ENCODE results near the gene MCC. TPM values are rescaled to one million over a fixed set of nuclear protein-coding genes. Genes with fewer than 3 reads are reported as not detected.

Gene MCC
- total and polyA plus RNA-seq, 4 donors = 1.6 to 38.6 (median 11.2) TPM

- ATAC-seq (ENCODE audit: insufficient read depth, low FRiP score) (peak; percentile 35), DNase-seq (peak in 2 of 3 donors; percentile 62 to 71)
- peak overlapping the region in 1 of 2 donors; percentile 42 for H3K9ac ChIP-seq (ENCODE audit: insufficient read depth in 1 of 2, low read length in 2 of 2)
- peaks cover 0 to 8% (median 0%) of the 10 kb centered on the region in 5 donors for H3K4me1 ChIP-seq (ENCODE audit: control insufficient read depth in 5 of 5, insufficient read depth in 5 of 5, low read length in 5 of 5)
- no peaks in the 10 kb centered on the region for H3K9me3 ChIP-seq (ENCODE audit: control insufficient read depth in 4 of 4, insufficient read depth in 3 of 4, low read length in 3 of 4)
- H3K27me3 ChIP-seq (ENCODE audit: control insufficient read depth in 3 of 3, insufficient read depth in 3 of 3, low read length in 2 of 3) = no peaks in the 10 kb centered on the region
- 4 to 6% methylated on average over 4 of the region's 4 CpGs for WGBS, 2 donors
- H3K27ac ChIP-seq (ENCODE audit: low read depth in 1 of 2, low read length in 1 of 2) = no peak overlapping the region
- H3K36me3 ChIP-seq (ENCODE audit: control insufficient read depth in 4 of 4, insufficient read depth in 4 of 4, low read length in 4 of 4) = no peaks in the 10 kb centered on the region
- TF ChIP-seq CTCF (IDR thresholded peaks at IDR 0.05; ENCODE audit: control extremely low read depth, extremely low read depth) = peak; percentile 11
- no peak overlapping the region for H3K4me3 ChIP-seq
Measured at GRCh38 chr5:113330533-113331208, 157.6 kb downstream of the MCC start.

DNA sequence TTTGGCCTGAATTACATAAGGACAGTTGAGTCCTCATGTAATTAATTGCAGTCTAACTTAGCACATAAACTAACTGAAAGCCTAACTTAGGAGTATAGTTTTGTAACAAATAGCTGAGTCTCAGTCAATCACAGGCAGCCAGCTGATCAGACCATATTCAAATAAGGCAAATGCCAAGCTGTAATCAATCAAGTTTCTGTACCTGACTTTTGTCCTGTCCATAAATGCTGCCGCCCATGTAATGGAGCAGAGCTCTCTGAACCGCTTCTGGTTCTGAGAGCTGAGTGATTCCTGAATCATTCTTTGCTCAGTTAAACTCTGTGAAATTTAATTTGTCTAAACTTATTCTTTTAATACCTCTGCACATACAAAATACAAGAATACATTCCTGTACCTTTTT is 158.3 kb downstream of the MCC start:
- Histone ChIP-seq H3K4me1 (ENCODE audit: control insufficient read depth in 5 of 5, insufficient read depth in 5 of 5, low read length in 5 of 5) (peaks cover 0 to 8% (median 0%) of the 10 kb centered on the region in 5 donors), H3K4me3 (no peak overlapping the region), H3K27ac (ENCODE audit: low read depth in 1 of 2, low read length in 1 of 2) (no peak overlapping the region), H3K9ac (ENCODE audit: insufficient read depth in 1 of 2, low read length in 2 of 2) (no peak overlapping the region), H3K36me3 (ENCODE audit: control insufficient read depth in 4 of 4, insufficient read depth in 4 of 4, low read length in 4 of 4) (no peaks in the 10 kb centered on the region), H3K9me3 (ENCODE audit: control insufficient read depth in 4 of 4, insufficient read depth in 3 of 4, low read length in 3 of 4) (no peaks in the 10 kb centered on the region), H3K27me3 (ENCODE audit: control insufficient read depth in 3 of 3, insufficient read depth in 3 of 3, low read length in 2 of 3) (no peaks in the 10 kb centered on the region)
- ATAC-seq (ENCODE audit: insufficient read depth, low FRiP score) (no peak), DNase-seq (no peak)
- WGBS, 2 donors = 58 to 64% methylated on average over 2 of the region's 2 CpGs
- TF ChIP-seq CTCF (IDR thresholded peaks at IDR 0.05; ENCODE audit: control extremely low read depth, extremely low read depth) = no peak

GRCh38 chr5:113325054-113325453 is 163.2 kb downstream of the MCC start:
- H3K36me3 ChIP-seq (ENCODE audit: control insufficient read depth in 4 of 4, insufficient read depth in 4 of 4, low read length in 4 of 4) = no peaks in the 10 kb centered on the region
- DNase-seq = peak in 1 of 3 donors; percentile 11
- H3K9ac ChIP-seq (ENCODE audit: insufficient read depth in 1 of 2, low read length in 2 of 2) = no peak overlapping the region
- no peak overlapping the region for H3K4me3 ChIP-seq
- no peak overlapping the region for H3K27ac ChIP-seq (ENCODE audit: low read depth in 1 of 2, low read length in 1 of 2)
- H3K4me1 ChIP-seq (ENCODE audit: control insufficient read depth in 5 of 5, insufficient read depth in 5 of 5, low read length in 5 of 5) = peaks cover 0 to 4% (median 0%) of the 10 kb centered on the region in 5 donors
- no peaks in the 10 kb centered on the region for H3K9me3 ChIP-seq (ENCODE audit: control insufficient read depth in 4 of 4, insufficient read depth in 3 of 4, low read length in 3 of 4)
- TF ChIP-seq CTCF (IDR thresholded peaks at IDR 0.05; ENCODE audit: control extremely low read depth, extremely low read depth) = no peak
- WGBS, 2 donors = 74 to 87% methylated on average over 4 of the region's 4 CpGs
- no peaks in the 10 kb centered on the region for H3K27me3 ChIP-seq (ENCODE audit: control insufficient read depth in 3 of 3, insufficient read depth in 3 of 3, low read length in 2 of 3)
- no peak for ATAC-seq (ENCODE audit: insufficient read depth, low FRiP score)
